ENCODE data around the gene AGBL3. TPM values are rescaled to one million over a fixed set of nuclear protein-coding genes. Genes with fewer than 3 reads are reported as not detected.

The AGBL3 gene
- total RNA-seq, 2 donors from 2014 or later = 2.1 to 2.4 TPM

Other genes starting within 250 kb of the AGBL3 start
- 1 to 10 TPM in 1 of 2 donors, under 1 TPM in 1; 0.62 to 9.2 TPM for gene CALD1, start 206.9 kb upstream of the AGBL3 start, total RNA-seq
- 10 to 100 TPM; 24.5 to 55.2 TPM for gene TMEM140, start 161.6 kb downstream of the AGBL3 start, total RNA-seq
- gene CYREN, start 184.2 kb downstream of the AGBL3 start, total RNA-seq = 10 to 100 TPM; 21.0 to 23.2 TPM
- gene WDR91, start 225.0 kb downstream of the AGBL3 start, total RNA-seq = 10 to 100 TPM; 31.6 to 37.5 TPM
- not detected for gene STRA8, start 247.3 kb downstream of the AGBL3 start, total RNA-seq